HG03571 (cell line): ENCODE results near the gene RPL18A.

ENCODE experiments used
- ATAC-seq: cut with Tn5 transposase; IDR thresholded peaks from one replicate; pipeline ENCODE4 v1.9.1; 2021; ENCODE audit not compliant: unreplicated experiment

The RPL18A gene

DNA sequence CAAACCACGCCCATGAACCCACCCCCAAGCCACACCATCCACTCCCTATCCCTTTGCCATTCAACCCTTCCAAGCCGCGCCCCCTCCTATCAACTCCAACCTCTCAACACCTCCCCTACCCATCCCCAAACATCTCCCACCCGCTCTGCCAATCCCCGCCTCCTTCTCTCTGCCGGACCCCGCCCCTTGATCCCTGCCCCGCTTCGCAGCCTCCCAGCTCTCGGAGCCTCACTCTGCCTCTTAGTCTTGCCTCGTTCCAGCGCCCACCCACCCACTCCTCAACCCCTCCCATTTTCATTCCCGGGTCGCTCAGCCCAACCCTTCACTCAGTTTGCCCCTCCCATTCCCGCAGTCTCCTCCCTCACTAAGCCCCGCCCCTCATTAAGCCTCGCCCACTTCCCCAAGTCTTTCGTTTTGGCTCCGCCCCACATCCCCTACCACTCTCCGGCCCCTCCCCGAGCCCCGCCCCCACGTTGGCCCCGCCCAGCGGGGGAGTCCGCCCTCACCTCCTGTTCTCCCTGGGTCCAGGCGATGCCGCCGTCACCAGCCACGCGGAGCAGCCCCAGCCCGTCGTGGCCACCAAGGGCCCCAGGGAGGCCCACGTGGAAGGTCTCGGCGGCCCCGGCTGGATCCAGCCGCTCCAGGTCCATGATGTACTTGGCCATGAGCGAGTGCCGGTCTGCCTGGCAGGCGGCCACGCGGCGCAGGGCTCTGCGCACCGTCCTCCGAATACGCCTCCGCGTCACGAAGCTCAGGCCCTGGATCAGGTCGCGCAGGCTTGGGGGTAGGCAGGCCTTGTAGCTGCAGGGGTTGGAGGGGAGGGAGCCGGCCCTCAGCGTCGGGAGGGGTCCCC is 17.7 kb upstream of the RPL18A start:
- ATAC-seq: no peak

GRCh38 chr19:17842663-17843291 is 16.9 kb upstream of the RPL18A start:
- ATAC-seq: no peak

- ATAC-seq: no peak
These were observed 16.4 kb upstream of the RPL18A start for GRCh38 chr19:17843292-17843827.

GRCh38 chr19:17843908-17844490 is 15.7 kb upstream of the RPL18A start:
- ATAC-seq: no peak

DNA sequence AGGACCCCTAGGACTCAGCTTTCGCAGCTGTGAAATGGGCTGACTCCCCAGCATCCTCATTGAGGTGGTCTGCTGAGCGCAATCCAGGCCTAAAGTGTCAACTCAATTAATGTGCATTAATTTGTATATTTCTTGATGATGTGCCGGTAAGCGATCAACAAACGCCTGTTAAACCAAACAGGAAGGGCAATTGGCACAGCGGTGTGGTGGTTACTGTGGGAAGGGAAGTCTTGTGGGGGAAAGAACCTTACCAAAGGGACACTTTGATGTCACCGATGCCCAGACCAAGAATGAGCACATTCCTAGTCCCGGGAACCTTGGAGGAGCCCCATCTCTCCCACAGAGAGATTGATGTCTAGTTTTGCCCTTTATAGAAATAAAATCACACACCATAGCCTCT is 13.6 kb upstream of the RPL18A start:
- ATAC-seq: no peak

GRCh38 chr19:17847538-17848366 is 12.0 kb upstream of the RPL18A start, which contains the start of gene JAK3:
Gene JAK3 (minus strand): TSS chr19:17847982. CDS start chr19:17844417, 3,565 bp downstream.
- ATAC-seq: peak; percentile 66

GRCh38 chr19:17848595-17849292 is 11.0 kb upstream of the RPL18A start:
- ATAC-seq: no peak

- no peak for ATAC-seq
These were observed 5.6 kb upstream of the RPL18A start for GRCh38 chr19:17854061-17854460.

GRCh38 chr19:17855280-17856152 is 4.2 kb upstream of the RPL18A start:
- ATAC-seq: no peak

DNA sequence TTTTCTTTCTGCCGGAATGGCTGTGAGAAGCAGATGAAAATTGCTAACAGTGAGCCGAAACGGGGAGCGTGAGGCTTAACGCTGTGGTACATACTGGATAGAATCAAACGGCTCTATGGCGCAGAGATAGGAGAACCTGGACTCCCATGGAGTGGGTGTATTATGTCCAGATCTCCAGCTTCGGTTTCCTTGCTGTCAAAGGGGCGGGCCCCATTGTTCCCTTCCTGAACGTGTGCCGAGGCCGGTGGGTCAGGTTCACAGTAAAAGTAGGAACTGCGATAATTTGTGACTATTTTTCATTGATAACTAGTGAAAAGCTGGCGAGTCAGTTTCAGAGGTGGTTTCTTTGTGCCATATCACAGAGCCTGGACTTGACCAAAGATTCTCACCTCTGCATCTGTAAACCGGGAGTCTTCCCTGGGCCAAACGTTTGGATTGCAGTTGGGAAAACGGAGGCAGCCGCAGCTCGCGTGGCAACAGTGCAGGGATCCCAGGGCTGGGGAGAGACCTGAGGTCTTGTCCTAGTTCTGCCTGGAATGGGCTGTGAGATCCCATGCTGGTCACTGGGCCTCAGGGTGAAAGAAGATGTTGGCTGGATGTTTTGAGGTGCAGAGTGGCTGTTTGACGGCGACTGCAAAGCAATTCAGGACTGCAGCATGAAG is 752 bp downstream of the RPL18A start:
- ATAC-seq: no peak

GRCh38 chr19:17860993-17861360 is 1.3 kb downstream of the RPL18A start:
- ATAC-seq: no peak

- no peak for ATAC-seq
These were observed 2.1 kb downstream of the RPL18A start for GRCh38 chr19:17861542-17862402.

DNA sequence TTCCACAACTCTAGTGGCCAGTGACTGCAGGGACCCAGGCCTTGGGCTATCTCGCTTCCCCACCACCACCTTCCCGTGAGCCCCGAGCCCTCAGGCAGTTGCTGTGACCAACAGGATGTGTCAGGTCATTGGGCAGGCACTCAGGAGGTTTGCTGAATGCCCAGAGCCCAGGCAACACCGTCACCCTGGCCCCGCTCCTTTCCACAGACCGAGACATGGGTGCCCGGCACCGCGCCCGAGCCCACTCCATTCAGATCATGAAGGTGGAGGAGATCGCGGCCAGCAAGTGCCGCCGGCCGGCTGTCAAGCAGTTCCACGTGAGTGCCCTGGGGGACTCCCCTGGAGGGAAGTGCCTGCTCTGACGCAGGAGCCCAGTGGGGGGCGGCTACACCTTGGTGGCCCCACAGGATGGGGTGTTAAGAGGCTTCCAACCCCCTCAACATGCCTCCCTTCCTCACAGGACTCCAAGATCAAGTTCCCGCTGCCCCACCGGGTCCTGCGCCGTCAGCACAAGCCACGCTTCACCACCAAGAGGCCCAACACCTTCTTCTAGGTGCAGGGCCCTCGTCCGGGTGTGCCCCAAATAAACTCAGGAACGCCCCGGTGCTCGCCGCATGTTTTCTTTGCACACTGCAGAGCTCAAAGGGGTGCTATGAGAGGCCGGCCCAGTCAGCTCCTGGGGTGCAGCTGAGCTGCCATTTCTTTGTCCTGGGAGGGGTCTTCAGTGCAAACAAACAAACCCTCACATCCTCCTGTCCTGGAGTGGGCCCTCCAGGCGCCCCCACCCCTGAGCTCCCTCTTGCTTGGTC is 3.2 kb downstream of the RPL18A start:
- ATAC-seq: no peak

- ATAC-seq: no peak
These were observed 3.9 kb downstream of the RPL18A start for GRCh38 chr19:17863520-17864182.

GRCh38 chr19:17865364-17866311 is 5.9 kb downstream of the RPL18A start:
- ATAC-seq: no peak
